GM21381 (cell line): ENCODE results near the gene ADORA2A.

Experiments
- ATAC-seq: cut with Tn5 transposase; IDR thresholded peaks from one replicate; pipeline ENCODE4 v1.9.1; 2021; ENCODE audit warnings: mild to moderate bottlenecking, moderate library complexity; ENCODE audit not compliant: unreplicated experiment

Gene ADORA2A

DNA sequence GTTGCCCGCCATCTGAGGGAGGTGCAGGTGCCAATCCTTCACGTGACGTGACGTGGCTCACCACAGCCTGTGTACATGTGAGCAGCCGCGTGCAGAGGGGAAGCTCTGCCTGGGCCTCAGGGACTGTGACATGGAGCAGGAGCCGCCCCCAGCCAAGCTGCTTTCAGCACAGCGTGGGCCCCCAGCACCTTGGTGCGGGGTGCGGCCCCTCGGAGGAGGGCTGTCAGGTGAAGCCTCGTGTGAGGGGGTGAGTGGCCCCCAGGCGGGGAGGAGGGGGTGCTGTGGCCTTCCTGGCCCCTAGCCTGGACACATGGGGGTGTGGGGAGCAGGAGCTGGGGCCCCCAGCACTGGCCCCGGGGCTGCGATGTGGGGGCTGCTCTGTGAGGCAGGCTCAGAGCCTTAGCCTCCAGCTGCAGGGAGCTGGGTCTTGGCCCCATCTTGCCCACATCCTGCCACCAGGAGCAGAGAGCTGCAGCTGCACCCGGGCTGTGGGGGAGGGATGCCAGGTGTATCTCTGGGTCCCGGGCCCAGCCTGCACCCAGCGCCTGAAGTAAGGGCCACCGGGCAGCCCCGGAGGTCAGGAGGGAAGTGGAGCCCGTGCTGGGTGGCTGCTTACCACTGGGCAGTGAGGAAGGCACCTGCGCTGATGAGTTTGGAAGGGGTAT lies at the start of gene ADORA2A:
Gene ADORA2A, plus strand, starts transcription at position 100 of the 665 bp plus-strand sequence. CDS start 5,806 bp downstream, outside the sequence.
- peak; percentile 43 for ATAC-seq

DNA sequence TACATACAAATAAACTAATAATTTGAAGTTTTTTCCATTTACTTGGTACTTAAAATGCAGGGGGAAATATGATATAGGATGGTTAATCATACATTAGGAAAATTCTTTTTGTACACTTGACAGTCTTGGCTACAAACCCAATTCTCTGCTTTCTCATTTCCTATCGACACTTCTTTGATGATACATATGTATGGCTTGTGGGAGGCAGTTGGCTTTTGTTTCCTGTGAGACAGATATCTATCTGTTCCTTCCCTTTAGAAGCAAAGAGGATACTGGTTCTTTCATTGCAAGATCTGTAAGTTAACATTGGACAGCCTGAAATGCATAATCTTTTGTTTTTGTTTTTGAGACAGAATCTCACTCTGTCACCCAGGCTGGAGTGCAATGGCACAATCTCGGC lies 47.9 kb upstream of the ADORA2A start:
- no peak for ATAC-seq

DNA sequence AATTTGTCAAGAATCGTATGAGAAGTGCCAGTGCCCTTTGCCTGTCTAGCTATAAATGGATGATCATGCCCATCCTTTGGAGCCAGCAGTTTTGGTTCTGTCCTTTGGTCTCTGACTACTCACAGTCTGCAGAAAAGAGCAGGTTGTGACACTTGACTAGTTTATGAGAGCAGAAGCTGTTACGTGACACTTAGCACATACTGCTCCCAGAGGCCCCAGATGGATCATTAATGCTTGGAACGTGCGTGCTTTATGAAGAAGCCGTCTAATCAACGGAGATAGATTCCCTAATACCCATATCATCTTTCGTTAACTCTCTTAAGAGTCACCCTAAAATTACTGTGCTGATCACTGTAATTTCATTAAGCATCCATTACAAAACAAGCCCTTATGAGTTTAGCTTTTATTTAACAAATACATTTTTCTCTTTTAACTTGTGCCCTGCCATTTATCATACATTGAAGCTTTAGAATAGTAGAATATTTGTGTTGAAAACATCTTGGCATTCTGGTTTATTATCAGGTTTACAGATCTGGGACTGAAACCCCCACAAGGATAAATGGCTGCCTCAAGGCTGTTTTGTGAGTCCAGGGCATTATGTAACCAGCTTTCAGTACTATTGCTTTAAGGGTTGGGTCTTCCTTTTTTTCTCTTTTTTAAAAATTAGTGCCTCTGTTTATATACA lies 47.0 kb upstream of the ADORA2A start:
- ATAC-seq = no peak

DNA sequence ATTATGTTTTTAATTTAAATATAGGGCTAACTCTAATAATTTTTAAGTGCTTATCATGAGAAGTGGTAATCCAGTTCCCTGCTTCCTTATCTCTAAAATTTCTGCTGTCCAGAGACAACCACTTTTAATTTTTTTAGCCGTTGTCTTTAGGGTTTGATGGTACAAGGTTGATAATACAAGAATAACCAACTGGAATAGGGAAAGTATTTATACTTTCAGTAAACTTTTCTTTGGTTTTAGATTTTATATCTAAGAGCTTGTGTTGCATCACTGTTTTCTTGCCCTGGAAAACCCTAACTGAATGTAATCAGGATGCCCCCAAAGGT lies 46.5 kb upstream of the ADORA2A start:
- no peak for ATAC-seq

DNA sequence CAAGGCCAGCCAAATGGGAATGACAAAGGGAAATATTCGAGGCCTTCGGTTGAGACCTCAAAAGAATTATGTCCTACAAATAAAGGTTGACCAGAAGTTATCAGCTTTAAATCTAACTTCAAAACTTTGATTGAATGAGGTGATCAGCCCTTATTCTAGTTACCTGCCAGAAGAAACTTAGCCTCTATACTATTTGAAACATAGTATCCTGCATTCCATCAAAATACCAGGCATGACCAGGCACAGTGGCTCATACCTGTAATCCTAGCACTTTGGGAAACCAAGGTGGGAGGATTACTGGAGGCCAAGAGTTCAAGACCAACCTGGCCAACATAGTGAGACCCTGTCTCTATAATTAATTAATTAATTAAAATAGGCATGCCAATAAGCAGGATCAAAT lies 44.3 kb upstream of the ADORA2A start:
- no peak for ATAC-seq

DNA sequence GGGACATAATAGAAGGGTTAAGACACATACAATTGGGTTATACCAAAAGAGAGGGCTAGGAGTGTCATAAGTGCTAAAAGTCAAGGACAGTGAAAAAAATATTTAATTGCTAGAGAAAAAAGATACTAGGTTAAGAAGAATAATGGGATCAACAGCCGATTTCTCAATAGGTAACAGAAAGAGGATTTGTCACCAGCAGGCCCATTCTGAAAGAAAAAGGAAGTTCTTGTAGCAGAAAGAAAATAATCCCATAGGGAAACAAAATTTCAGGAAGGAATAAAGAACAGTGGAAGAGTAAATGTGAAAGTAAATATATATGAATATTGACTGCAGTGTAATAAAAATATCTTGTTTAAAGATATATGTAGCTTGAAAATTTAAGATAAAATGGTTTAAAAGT lies 43.3 kb upstream of the ADORA2A start:
- no peak for ATAC-seq

DNA sequence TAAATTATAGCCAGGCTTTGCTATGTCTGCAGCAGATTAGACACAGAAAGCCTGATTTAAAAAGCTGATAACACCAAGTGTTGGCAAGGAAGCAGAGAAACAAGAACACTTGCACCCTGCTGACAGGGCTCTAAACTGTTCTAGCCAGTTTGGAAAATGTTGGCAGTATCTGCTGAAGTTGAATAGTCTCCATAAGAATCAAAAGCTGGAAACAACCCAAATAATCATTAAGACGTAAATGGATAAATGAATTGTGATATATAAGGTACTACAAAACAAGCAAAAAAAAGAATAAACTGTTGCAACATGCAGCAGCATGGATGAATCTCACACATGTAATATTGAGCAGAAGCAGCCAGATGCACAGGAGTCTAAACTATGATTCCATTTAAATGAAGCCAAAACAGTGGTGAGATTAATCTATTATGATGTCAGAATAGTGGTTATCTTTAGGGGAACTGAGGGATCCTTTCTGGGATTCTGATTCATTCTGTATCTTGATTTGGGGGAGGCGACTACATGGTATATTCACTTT lies 40.4 kb upstream of the ADORA2A start:
- ATAC-seq = no peak

DNA sequence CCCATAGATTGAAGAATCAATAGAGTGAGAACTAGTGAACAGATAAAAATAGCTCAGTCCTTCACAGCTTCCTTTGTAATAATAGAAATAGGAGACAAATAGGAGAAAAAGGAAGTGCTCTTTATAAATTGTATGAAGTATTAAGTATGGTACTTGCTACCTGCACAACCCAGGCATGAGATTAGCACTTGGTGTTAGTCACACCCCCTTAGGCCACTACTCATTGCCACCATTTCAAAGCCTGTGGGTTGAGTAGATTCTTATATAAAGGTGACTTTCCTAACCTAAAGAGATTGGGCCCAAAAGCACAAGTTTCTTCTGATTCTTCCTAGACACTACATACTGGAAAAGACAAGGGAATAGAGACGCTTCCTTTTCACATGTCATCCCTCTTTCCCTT lies 37.7 kb upstream of the ADORA2A start:
- no peak for ATAC-seq

DNA sequence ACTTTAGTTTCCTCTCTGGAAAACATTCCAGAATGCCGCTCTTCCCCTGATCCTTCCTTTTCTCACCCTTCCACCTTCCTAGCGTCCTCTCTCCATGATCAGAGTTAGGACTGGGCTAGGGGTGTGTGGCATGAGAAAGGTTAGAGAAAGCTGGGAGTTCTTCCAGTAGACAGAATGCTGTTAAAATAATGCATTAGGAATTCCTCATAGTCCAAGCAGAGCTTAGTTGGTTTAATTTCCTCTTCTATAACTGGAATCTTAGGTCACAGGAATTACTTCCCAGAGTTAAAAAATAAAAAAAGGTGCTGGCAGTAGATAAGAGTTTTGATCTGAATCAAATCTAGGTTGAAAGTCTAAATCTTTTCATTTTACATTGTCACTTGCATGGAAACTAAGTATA lies 37.2 kb upstream of the ADORA2A start:
- no peak for ATAC-seq

DNA sequence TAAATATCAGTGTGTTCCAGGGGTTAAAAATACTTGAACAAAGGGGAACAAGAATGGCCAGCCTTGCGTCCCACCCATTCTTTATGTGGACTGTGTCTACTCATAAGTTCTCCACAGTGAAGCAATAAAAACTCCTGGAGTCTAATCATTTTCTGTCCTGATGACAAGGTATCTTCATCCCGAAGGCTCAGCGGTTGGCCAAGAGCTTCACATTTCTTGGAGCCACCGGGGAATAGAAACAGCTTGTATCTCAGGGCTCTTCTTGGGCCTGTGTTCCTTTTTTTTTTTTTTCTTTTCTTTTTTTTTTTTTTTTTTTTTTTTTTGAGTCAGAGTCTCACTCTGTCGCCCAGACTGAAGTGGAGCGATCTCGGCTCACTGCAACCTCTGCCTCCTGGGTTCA lies 36.8 kb upstream of the ADORA2A start:
- ATAC-seq = no peak

DNA sequence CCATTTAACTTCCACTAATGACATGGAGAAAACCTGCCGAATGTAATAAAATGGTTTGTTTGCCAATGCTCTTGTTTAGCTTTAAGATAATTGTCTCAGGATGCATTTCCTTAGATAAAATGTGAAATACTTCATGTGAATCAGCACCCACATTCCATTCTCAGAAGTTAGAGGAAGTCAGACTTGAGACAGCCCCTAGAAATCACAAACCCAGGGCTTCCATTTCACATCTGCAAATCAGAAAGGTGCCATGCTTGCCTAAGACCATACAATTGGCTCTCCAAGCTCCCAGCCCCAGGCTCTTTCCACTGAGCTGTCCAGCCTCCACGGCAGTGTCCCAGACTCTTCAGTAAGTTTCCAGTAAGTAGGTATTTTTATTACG lies 35.6 kb upstream of the ADORA2A start:
- no peak for ATAC-seq

DNA sequence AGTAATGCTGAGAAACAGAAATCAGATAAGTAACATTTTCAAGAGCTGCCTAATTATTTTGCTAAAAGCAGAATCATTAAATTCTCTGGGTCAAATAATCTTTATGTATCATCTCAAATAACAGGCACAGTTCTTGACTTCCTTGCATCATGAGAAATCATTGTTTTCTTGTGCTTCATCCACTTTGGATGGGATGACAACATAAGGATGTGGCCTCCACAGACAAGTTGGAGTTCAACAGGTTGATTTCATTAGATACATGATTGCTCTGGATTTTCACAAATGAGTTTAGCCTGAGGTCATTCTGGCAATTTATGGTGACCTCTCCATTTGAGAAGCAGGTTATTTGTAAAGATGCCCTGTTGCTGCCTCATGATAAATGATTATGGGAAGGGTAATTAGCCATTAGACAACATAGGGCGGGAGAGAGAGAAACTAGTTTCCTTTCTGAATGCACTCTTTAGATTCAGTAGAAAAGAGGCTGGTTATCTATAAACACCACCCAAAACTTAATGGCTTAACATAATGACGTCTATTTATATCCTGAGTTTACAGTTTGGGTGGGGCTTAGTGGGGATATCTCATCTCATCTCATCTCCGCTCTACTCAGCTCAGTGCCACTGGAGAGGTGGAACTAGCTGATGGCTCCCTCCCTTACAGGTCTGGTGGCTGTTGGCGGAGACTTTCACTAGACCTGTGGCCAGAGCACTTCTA lies 35.0 kb upstream of the ADORA2A start:
- no peak for ATAC-seq

DNA sequence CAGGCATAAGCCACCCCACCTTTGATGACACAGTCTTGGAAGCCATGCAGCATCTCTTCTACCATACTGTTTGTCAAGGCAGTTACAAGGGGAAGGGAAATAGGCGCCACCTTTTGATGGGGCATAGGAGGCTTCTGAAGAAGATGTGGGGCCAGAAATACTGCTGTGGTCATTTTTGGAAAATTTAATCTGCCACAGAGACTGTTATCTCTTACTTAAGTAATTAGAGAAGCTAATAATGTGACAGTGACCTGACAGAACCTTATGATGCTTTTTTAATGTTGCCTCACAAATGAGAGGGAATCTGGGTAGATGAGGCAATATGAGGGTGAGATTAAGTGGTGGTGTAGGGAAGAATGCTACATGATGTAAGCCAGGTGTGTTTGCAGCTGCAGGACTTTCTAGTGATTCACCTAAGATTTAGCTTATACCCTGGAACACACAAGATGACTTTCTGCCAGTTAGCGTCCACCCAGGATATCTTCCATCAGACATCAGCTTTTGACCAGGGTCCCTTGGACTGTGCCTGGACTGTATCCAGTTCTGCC lies 34.3 kb upstream of the ADORA2A start:
- ATAC-seq = no peak

DNA sequence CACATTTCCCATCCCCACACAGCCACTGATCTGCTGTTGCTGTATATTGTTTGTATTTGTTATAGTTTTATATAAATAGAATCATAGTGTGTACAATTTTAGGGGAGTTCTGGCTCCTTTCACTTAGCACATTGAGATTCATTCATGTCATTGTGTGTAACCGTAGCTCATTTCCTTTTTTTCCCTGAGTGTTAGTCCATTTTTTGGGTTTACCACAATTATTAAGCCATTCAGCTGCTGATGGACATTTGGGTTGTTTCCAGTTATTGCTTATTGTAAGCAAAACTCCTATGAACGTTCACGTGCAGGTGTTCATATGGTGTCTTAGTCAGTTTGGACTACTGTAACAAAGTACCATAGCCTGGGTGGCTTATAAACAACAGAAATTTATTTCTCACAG lies 33.6 kb upstream of the ADORA2A start:
- no peak for ATAC-seq

DNA sequence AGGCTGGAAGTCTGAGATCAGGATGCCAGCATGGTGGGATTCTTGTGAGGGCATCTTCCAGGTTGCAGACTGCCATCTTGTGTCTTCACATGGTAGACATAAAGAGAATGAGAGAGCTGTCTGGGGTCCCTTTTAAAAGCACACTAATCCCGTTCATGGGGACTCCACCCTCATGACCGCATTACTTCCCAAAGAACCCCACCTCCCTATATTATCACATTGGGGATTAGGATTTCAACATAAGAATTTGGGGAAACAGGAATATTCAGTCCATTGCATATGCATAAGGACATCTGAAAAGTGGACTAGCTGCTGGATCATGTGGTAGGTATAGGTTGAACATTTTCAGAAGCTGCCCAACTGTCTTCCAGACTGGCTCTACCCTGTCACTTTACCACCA lies 33.1 kb upstream of the ADORA2A start:
- ATAC-seq = no peak

DNA sequence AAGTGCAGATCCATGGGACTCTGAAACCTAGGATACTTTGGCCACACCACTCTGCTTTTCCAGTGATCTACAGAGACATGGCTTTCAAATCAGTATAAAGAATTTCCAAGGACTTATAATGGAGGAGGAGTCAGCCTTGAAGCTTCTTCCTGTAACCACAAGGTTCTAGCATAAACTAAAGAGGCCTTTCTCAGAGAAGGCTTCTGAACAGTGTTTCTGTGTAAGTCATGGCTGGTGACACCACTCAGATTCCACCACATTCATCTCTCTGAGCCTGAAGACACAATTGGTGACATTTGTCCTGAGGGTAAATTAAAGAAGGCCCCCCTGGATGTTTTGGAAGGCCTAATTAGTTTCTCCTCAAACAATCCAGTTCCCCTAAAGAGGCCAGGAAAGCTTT lies 29.0 kb upstream of the ADORA2A start:
- ATAC-seq = no peak

DNA sequence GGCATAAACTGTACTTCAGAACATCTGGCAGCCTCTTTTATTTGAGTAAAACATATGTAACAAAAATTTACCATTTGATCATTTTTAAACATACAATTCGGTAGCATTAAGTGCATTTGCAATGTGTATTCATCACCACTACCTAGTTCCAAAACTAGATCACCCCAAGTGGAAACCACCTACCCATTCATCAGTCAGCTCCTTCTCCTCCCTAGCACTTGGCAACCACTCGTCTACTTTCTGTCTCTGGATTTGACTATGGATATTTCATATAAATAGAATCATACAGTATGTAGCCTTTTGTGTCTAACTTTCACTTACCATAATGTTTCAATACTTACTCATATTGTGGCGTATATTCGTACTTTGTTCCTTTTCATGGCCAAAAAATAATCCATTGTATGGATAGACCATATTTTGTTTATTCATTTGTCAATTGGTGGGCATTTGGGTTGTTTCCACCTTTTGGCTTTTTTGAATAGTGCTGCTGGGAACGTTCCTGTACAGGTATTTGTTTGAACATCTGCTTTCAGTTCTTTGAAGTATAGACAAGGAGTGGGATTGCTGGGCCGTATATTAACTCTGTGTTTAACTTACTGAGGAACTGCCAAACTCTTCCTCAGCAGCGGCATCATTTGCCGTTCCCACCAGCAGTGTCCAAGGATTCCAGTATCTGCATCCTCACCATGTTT lies 27.2 kb upstream of the ADORA2A start:
- ATAC-seq = peak; percentile 3

DNA sequence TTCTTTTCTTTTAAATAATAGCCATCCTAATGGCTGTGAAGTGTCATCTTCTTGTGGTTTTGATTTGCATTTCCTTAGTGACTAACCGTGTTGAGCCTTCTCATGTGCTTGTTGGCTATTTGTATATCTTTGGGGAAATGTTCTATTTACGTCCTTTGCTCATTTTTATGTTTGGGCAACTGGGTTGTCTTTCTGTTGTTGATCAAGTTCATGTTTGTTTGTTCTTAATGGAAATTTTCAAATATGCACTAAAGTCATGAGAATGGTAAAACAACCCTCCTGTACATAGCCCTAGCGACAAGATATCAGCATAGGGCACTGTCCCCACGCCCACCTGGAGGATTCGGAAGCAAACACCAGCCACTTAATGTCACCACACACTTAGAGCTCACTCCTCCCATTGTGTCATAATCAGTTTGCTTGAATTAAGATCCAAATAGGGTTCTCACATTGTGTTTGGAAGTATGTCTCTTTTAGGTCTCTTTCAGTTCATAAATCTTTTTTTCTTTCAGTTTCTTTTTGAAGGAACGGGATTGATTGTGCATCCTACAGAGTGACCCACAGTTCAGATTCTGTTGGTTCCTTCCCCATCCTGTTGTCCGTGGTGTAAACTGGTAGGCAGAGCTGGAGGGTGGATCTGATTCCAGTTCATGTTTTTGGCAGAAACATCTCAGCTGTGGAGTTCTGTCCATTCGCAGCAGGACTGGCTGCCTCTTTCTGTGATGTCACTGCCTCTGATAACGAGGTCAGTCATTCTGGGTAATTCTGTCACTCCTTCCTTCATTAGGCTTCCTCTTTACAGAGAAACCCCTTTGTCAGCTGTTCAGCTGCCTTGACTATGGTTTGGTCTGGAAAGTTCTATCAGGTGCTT lies 26.4 kb upstream of the ADORA2A start:
- peak; percentile 35 for ATAC-seq

DNA sequence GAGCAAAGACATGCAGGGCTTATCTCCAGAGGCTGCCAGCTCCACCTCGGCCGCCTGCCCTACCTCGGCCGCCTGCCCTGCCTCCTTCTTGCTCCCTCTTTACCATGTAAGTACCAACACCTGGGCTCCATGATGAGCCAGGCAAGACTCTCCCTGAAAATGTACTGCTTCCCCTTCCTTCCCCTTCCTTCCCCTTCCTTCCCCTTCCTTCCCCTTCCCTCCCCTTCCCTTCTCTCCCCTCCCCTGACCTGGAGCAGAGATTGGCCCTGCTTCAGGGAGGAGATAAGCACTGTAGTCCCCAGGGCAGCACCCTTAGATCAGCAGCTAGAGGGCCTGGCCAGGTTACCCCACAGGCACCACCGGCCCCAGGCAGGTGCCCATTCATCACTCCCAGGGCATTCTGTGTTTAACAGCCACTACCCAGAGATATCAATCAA lies 25.4 kb upstream of the ADORA2A start:
- no peak for ATAC-seq
